Duodenal mucosa (tissue), 2 donors: ENCODE measurements around the gene SLC49A3.

Experiments used
- H3K27ac ChIP-seq: one replicate; pipeline ENCODE4 v1.7.0; 2013; ENCODE audit warnings: low read depth, low read length
- H3K27me3 ChIP-seq, 2 donors: one replicate each; pipeline ENCODE4 v1.7.0; 2013; ENCODE audit warnings: low read length in 2 of 2, control low read depth in 1 of 2; ENCODE audit not compliant: insufficient read depth in 2 of 2, control insufficient read depth in 1 of 2
- H3K36me3 ChIP-seq, 2 donors: one replicate each; pipeline ENCODE4 v1.7.0; 2013; ENCODE audit warnings: low read length in 2 of 2, control low read depth in 1 of 2; ENCODE audit not compliant: insufficient read depth in 2 of 2, control insufficient read depth in 1 of 2
- H3K4me1 ChIP-seq, 2 donors: one replicate each; pipeline ENCODE4 v1.7.0; 2013; ENCODE audit warnings: low read length in 2 of 2, control low read depth in 1 of 2; ENCODE audit not compliant: insufficient read depth in 2 of 2, control insufficient read depth in 1 of 2
- H3K4me3 ChIP-seq, 2 donors: one replicate each; pipeline ENCODE4 v1.7.0; 2013; ENCODE audit warnings: low read length in 2 of 2, low read depth in 1 of 2
- H3K9ac ChIP-seq, 2 donors: one replicate each; pipeline ENCODE4 v1.7.0; 2013; ENCODE audit warnings: low read length in 2 of 2, low read depth in 1 of 2
- H3K9me3 ChIP-seq, 2 donors: one replicate each; pipeline ENCODE4 v1.7.0; 2013; ENCODE audit warnings: low read length in 2 of 2, control low read depth in 1 of 2; ENCODE audit not compliant: control insufficient read depth in 1 of 2

Gene SLC49A3

GRCh38 chr4:722851-723360 is 34.0 kb upstream of the SLC49A3 start:
- no peak overlapping the region for H3K27ac ChIP-seq
- no peak overlapping the region for H3K9ac ChIP-seq
- peaks cover 0 to 10% of the 10 kb centered on the region in 2 donors for H3K36me3 ChIP-seq
- no peak overlapping the region for H3K4me3 ChIP-seq
- no peaks in the 10 kb centered on the region for H3K9me3 ChIP-seq
- H3K4me1 ChIP-seq, result peaks cover 27 to 29% of the 10 kb centered on the region in 2 donors
- H3K27me3 ChIP-seq, result no peaks in the 10 kb centered on the region

GRCh38 chr4:722169-722725 is 33.3 kb upstream of the SLC49A3 start:
- H3K27ac ChIP-seq, result no peak overlapping the region

GRCh38 chr4:721261-722168 is 32.6 kb upstream of the SLC49A3 start:
- no peak overlapping the region for H3K27ac ChIP-seq
- H3K9ac ChIP-seq, result no peak overlapping the region
- H3K27me3 ChIP-seq, result no peaks in the 10 kb centered on the region
- peaks cover 19 to 32% of the 10 kb centered on the region in 2 donors for H3K4me1 ChIP-seq
- H3K9me3 ChIP-seq, result no peaks in the 10 kb centered on the region
- H3K36me3 ChIP-seq, result peaks cover 0 to 10% of the 10 kb centered on the region in 2 donors
- no peak overlapping the region for H3K4me3 ChIP-seq

More at GRCh38 chr4:722169-722725, 33.3 kb upstream of the SLC49A3 start:
- H3K4me1 ChIP-seq, result peaks cover 23 to 31% of the 10 kb centered on the region in 2 donors
- H3K9me3 ChIP-seq, result no peaks in the 10 kb centered on the region
- no peak overlapping the region for H3K4me3 ChIP-seq
- H3K36me3 ChIP-seq, result peaks cover 0 to 10% of the 10 kb centered on the region in 2 donors
- H3K27me3 ChIP-seq, result no peaks in the 10 kb centered on the region
- H3K9ac ChIP-seq, result no peak overlapping the region

GRCh38 chr4:720111-720860 is 31.3 kb upstream of the SLC49A3 start:
- H3K4me1 ChIP-seq, result peaks cover 17 to 32% of the 10 kb centered on the region in 2 donors
- no peak overlapping the region for H3K4me3 ChIP-seq
- no peak overlapping the region for H3K27ac ChIP-seq

GRCh38 chr4:718460-718859 is 29.5 kb upstream of the SLC49A3 start:
- Histone ChIP-seq H3K9me3 (no peaks in the 10 kb centered on the region), H3K27ac (no peak overlapping the region), H3K4me3 (no peak overlapping the region), H3K27me3 (no peaks in the 10 kb centered on the region), H3K36me3 (peaks cover 5 to 12% of the 10 kb centered on the region in 2 donors), H3K4me1 (peaks cover 10 to 26% of the 10 kb centered on the region in 2 donors), H3K9ac (no peak overlapping the region)

More at GRCh38 chr4:720111-720860, 31.3 kb upstream of the SLC49A3 start:
- Histone ChIP-seq H3K36me3 (peaks cover 0 to 10% of the 10 kb centered on the region in 2 donors), H3K9me3 (no peaks in the 10 kb centered on the region), H3K27me3 (no peaks in the 10 kb centered on the region), H3K9ac (no peak overlapping the region)

- Histone ChIP-seq H3K27me3 (no peaks in the 10 kb centered on the region), H3K9me3 (no peaks in the 10 kb centered on the region), H3K9ac (no peak overlapping the region)
Measured at GRCh38 chr4:717601-718320, 28.8 kb upstream of the SLC49A3 start.

GRCh38 chr4:714087-714486 is 25.1 kb upstream of the SLC49A3 start:
- H3K27ac ChIP-seq, result no peak overlapping the region
- H3K4me1 ChIP-seq, result peaks cover 0 to 8% of the 10 kb centered on the region in 2 donors
- H3K4me3 ChIP-seq, result no peak overlapping the region
- H3K9ac ChIP-seq, result no peak overlapping the region
- no peaks in the 10 kb centered on the region for H3K9me3 ChIP-seq
- no peaks in the 10 kb centered on the region for H3K27me3 ChIP-seq
- H3K36me3 ChIP-seq, result peaks cover 9 to 13% of the 10 kb centered on the region in 2 donors

More at GRCh38 chr4:717601-718320, 28.8 kb upstream of the SLC49A3 start:
- Histone ChIP-seq H3K27ac (no peak overlapping the region), H3K4me3 (no peak overlapping the region), H3K4me1 (peaks cover 10 to 26% of the 10 kb centered on the region in 2 donors), H3K36me3 (peaks cover 5 to 6% of the 10 kb centered on the region in 2 donors)

- Histone ChIP-seq H3K36me3 (peaks cover 9 to 13% of the 10 kb centered on the region in 2 donors), H3K9me3 (no peaks in the 10 kb centered on the region), H3K9ac (no peak overlapping the region), H3K27me3 (no peaks in the 10 kb centered on the region), H3K4me1 (peaks cover 5 to 14% of the 10 kb centered on the region in 2 donors), H3K27ac (no peak overlapping the region), H3K4me3 (no peak overlapping the region)
Measured at GRCh38 chr4:712916-713632, 24.1 kb upstream of the SLC49A3 start.

GRCh38 chr4:712093-712492 is 23.1 kb upstream of the SLC49A3 start:
- Histone ChIP-seq H3K9ac (no peak overlapping the region), H3K27me3 (no peaks in the 10 kb centered on the region), H3K4me1 (peaks cover 6 to 10% of the 10 kb centered on the region in 2 donors), H3K36me3 (peaks cover 9 to 13% of the 10 kb centered on the region in 2 donors), H3K27ac (no peak overlapping the region), H3K9me3 (no peaks in the 10 kb centered on the region), H3K4me3 (no peak overlapping the region)
